ENCODE measurements around the gene EIF4E1B.

The EIF4E1B gene

GRCh38 chr5:176606032-176606431 is 24.4 kb upstream of the EIF4E1B start:
- DNase-seq (ENCODE audit: low read depth in 2 of 2) = no peak

DNA sequence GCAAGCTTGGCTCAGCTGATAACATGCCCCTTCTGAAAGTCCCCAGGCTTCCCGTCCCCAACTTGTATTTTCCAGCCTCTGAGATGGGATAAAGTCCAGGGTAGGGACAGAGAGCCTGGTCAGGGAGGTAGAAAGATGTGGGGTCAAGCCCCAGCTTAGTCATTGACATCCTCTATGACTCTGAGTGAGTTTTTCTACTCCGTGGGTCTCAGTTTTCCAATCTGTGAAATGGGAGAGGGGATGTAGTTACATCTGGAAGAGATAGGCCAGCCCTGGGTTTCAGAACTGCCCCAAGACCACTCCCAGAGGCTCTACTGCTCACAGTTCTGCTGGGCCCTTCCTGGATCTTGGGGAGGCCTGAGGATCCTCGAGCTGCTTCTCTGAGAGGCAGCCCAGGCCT is 23.6 kb upstream of the EIF4E1B start:
- no peak for DNase-seq (ENCODE audit: low read depth in 2 of 2)

GRCh38 chr5:176608142-176608705 is 22.3 kb upstream of the EIF4E1B start:
- DNase-seq (ENCODE audit: low read depth in 2 of 2) = no peak

- DNase-seq (ENCODE audit: low read depth in 2 of 2) = no peak
Observed at GRCh38 chr5:176608937-176609723, 21.3 kb upstream of the EIF4E1B start.

- DNase-seq (ENCODE audit: low read depth in 2 of 2) = peak in 1 of 2 donors; percentile 52
Observed at GRCh38 chr5:176609724-176610434, 20.6 kb upstream of the EIF4E1B start, which contains the start of gene GPRIN1. TSS of gene GPRIN1 (minus strand) at chr5:176610156. CDS start at chr5:176599834, 10,322 bp downstream.

- no peak for DNase-seq (ENCODE audit: low read depth in 2 of 2)
Observed at GRCh38 chr5:176610435-176610773, 20.1 kb upstream of the EIF4E1B start.

GRCh38 chr5:176611435-176611834 is 19.0 kb upstream of the EIF4E1B start:
- DNase-seq (ENCODE audit: low read depth in 2 of 2) = peak in 1 of 2 donors; percentile 45

- no peak for DNase-seq (ENCODE audit: low read depth in 2 of 2)
Observed at GRCh38 chr5:176612008-176612407, 18.5 kb upstream of the EIF4E1B start.

DNA sequence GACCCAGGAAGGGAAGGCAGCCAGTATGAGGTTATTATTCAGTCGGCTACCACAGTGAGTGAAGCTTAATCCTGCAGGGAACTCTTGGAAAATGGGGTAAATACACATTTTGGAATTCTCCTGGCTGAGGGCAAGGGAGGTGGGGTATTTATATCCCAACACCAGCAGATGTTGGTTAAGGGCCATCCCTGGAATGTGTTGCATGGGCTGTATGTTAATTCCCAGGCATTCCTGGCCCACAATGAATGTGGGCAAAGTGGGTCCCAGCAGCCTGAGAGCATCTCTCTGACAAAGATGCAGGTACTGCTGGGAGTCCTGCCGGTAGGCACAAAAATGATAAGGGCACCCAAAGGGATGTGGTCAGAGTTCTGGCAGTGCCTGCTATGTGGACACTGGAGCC is 17.6 kb upstream of the EIF4E1B start:
- no peak for DNase-seq (ENCODE audit: low read depth in 2 of 2)

DNA sequence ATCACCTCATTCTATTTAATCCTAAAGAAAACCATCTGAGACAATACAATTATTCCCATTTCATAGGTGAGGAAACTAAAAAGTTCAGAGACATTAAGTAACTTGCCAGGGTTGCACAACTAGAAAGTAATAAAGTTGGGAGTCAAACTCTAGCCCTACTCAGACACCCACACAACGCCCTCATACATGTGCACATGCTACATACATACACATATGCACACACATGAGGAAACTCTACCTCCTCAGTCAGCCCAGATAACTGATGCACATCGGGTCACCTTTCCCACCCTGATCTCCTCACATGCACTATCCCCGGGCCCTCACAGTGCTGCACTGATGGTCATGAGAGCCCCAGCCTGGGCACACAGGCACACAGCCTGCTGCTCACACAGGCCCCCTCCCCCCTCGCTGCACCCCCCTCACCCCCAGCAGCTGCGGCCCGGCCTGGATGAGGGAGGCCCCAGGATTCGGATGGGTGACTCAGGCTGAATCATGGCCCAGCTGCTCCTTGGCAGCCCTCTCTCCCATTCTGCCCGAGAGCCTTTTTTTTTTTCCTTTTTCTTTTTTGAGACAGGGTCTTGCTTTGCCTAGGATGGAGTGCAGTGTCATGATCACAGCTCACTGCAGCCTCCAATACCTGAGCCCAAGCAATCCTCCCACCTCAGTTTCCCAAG is 15.5 kb upstream of the EIF4E1B start:
- no peak for DNase-seq (ENCODE audit: low read depth in 2 of 2)

- DNase-seq (ENCODE audit: low read depth in 2 of 2) = no peak
Observed at GRCh38 chr5:176616511-176616910, 14.0 kb upstream of the EIF4E1B start.

GRCh38 chr5:176618783-176619182 is 11.7 kb upstream of the EIF4E1B start:
- no peak for DNase-seq (ENCODE audit: low read depth in 2 of 2)

- peak; percentile 82 to 87 for DNase-seq (ENCODE audit: low read depth in 2 of 2)
Observed at GRCh38 chr5:176619203-176619568, 11.3 kb upstream of the EIF4E1B start.

DNA sequence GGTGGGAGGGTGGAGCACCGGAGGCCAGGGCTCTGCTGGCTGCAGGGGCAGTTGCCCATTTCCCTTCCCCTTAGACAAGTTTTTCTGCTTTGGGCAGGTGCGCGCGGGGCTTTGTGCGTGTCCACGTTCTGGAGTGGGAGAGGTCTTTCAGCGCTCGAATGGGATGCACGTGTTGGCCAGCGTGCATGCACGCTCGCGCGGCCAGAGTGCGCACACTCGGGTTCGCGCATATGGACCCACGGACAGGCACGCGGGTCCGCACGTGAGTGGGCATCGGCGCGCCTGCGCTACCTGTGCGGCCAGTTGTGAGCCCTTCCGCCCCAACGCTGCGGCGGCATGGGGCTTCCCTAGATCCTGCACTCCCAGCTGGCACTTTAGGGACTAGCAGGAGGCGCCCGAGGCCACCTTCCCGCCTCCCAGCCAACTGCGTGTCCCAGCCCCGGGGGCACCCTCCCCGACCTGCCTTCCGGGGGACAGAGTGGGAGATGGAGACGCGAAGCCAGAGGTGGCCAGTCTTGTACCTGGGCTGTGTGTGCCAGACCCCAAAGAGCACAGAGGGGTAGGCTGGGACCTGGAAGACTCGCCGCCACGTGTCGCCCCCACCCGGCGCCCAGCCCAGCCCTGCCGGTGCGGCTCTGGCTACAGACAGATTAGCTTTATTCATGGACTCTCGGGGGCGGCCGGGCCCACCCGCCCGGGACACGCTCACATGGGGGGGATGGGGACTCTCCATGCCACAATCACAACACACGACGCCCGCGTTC is 10.7 kb upstream of the EIF4E1B start:
- no peak for DNase-seq (ENCODE audit: low read depth in 2 of 2)

- no peak for DNase-seq (ENCODE audit: low read depth in 2 of 2)
Observed at GRCh38 chr5:176620333-176620981, 10.0 kb upstream of the EIF4E1B start.

GRCh38 chr5:176621661-176622079 is 8.8 kb upstream of the EIF4E1B start:
- DNase-seq (ENCODE audit: low read depth in 2 of 2) = no peak

DNA sequence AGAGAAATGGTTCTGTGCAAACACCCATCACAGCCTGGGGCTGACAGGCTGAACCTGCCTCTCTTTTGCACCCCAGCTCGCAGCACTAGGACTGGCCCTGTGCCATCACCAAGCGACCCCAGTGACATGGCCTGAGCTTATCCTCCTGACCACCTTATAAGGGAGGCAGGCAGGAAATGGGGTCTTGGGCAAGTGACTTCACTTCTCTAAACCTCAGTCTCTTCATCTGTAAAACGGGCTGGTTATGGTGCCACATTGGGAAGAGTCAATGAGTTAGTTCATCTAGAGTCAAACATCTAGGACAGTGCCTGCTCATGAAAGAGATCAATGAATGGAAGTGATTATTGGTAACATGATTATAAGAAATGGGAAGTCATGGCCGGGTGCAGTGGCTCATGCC is 6.3 kb upstream of the EIF4E1B start:
- no peak for DNase-seq (ENCODE audit: low read depth in 2 of 2)

DNA sequence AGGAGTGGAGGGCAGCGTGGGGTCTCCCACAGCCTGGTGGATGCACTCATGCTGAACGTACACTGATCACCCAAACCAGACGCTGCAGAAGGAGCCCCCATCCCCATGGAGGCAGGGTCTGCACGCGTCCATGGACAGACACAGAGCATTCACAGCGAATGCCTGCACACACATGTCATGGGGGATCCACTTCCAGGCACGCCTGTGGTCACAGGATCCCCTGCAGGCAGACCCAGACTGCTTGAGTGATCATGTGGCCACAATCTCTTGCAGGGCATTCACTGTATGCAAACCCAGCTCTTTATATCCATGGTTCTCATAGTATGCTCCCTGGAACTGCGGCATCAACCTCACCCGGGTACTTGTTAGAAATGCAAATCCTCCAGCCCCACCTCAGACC is 5.5 kb upstream of the EIF4E1B start:
- no peak for DNase-seq (ENCODE audit: low read depth in 2 of 2)

DNA sequence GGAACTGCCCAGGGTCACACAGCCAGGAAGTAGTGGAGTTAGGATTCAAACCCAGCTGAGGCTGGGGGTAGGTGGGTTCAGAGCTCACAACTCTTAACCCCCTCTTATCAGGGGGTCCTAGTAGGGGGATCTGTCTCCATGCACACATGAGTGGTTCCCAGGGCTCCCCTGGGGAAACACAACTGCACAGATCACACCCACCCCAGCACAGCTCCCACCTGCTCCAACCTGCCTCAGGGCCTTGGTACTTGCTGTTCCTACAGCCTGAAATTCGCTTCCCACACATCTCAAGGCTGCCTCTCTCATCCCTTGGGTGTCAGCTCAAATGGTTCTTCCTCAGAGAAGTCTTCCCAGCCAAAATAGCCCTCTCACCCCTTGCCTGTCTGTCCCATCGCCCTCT is 5.0 kb upstream of the EIF4E1B start:
- DNase-seq (ENCODE audit: low read depth in 2 of 2) = no peak

DNA sequence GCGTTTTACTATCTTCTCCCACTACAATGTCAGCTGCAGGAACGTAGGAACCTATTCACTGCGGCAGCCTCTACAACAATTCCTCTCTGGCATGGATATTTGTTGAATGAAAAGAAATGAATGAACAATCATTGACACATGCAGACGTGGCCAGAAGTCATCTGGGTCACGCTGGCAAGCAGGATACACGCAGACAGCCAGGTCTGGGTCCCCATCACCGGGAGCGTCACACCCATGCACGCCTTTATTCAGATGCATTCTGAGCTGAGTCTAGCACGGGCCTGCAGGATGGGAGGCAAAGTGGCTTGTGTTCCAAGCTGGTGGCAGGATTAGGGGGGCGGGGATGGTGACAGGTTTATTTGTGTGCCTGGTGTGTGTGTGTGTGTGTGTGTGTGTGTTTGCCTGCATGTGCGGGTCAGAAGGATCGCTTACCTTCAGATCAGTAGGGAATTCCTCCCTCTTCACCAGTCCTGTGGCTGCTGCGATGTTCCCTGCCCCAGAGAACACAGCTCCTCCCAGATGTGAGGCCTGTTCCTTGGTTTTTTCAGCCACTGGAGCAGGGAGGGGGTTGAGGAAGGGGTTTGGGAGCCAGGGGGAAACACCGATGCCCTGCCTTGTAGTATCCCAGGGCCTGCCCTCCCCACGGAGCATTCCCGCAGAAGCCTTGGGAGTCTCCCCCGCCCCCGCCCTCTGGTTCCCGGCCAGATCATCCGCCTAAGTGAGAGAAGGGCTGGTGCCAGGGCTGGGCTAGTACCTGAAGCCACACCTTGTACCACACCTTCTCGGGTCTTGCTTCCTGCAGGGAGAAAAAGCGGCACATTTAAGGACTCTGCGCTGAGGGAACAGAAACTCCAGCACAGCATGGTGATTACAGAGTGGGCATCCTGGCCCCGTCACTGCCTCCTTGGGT is 4.3 kb upstream of the EIF4E1B start:
- no peak for DNase-seq (ENCODE audit: low read depth in 2 of 2)
